ENCODE data around the gene MYH8. TPM values are rescaled to one million over a fixed set of nuclear protein-coding genes. Genes with fewer than 3 reads are reported as not detected.

Gene MYH8
- total and polyA plus RNA-seq, 7 donors: not detected

Other genes with a start within 250 kb of the MYH8 start
- gene GAS7, start 223.3 kb downstream of the MYH8 start, total RNA-seq: 10 to 100 TPM; 35.1 to 67.6 (median 59.5) TPM
- gene GAS7, start 223.3 kb downstream of the MYH8 start, polyA plus RNA-seq: 10 to 100 TPM in 1 of 3 donors, 1 to 10 TPM in 2; 6.5 to 17.9 (median 9.6) TPM
- gene MYH13, start 48.9 kb downstream of the MYH8 start, total RNA-seq: not detected
- gene MYH13, start 48.9 kb downstream of the MYH8 start, polyA plus RNA-seq: under 1 TPM in 1 of 3 donors, not detected in 2; 0.06 TPM
- gene MYH4, start 47.6 kb upstream of the MYH8 start, total RNA-seq: not detected
- under 1 TPM in 1 of 3 donors, not detected in 2; 0.03 TPM for gene MYH4, start 47.6 kb upstream of the MYH8 start, polyA plus RNA-seq
- under 1 TPM in 1 of 4 donors, not detected in 3; 0.55 TPM for gene MYH1, start 96.6 kb upstream of the MYH8 start, total RNA-seq
- gene MYH1, start 96.6 kb upstream of the MYH8 start, polyA plus RNA-seq: under 1 TPM in 2 of 3 donors, not detected in 1; 0.01 to 0.60 TPM
- gene MYH2, start 127.7 kb upstream of the MYH8 start, total RNA-seq: 1 to 10 TPM in 1 of 4 donors, under 1 TPM in 2, not detected in 1; 0.14 to 2.8 (median 0.36) TPM
- under 1 TPM in 1 of 3 donors, not detected in 2; 0.60 TPM for gene MYH2, start 127.7 kb upstream of the MYH8 start, polyA plus RNA-seq
- 100 to 1,000 TPM in 1 of 4 donors, 1 to 10 TPM in 2, under 1 TPM in 1; 0.82 to 108 (median 2.0) TPM for gene MYH3, start 235.4 kb upstream of the MYH8 start, total RNA-seq
- 1 to 10 TPM in 2 of 3 donors, under 1 TPM in 1; 0.23 to 2.9 (median 1.2) TPM for gene MYH3, start 235.4 kb upstream of the MYH8 start, polyA plus RNA-seq

Measured in sigmoid colon (tissue), 7 donors.